HG03457 (cell line): ENCODE results near the gene BEND2.

ENCODE experiments used
- ATAC-seq: cut with Tn5 transposase; IDR thresholded peaks from one replicate; pipeline ENCODE4 v1.9.1; 2021; ENCODE audit warnings: moderate number of reproducible peaks; ENCODE audit not compliant: unreplicated experiment

Gene BEND2

DNA sequence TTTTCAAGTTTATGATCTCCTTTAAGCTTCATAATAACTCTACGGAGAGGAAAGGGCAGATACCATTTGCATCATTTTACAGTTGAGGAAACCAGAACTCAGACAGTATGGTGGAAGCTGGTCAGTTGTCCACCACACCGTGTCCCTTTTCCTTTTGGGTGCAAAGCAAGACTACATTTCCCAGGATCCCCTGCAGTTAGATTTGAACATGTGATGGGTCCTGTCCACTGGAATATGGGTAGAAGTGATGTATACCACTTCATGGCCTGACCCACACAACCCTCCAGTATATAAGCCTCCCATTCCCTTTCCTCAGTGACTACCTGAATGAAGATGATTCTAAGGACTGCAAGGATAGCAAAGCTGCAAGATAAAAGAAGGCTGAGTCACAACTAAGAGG, 74.7 kb downstream of the BEND2 start:
- no peak for ATAC-seq

DNA sequence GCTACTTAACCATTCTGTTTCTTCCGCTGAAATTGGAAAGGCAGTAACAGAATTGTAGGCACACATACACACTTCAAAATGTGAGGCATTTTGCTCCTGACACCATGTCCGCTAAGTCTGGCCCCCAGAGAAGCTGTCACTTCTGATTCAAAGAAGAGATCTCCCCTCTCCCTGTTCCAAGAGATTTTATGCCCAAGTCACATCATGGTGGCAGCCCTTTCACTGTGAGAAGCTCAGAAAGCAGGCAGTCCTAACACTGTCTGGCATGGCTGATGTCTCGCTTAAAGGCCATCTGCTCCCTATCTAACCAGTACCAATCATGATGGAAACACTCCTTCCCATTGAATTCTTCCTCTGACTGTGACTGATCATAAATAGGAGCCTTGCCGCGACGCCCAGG, 83.9 kb downstream of the BEND2 start:
- ATAC-seq, result no peak

DNA sequence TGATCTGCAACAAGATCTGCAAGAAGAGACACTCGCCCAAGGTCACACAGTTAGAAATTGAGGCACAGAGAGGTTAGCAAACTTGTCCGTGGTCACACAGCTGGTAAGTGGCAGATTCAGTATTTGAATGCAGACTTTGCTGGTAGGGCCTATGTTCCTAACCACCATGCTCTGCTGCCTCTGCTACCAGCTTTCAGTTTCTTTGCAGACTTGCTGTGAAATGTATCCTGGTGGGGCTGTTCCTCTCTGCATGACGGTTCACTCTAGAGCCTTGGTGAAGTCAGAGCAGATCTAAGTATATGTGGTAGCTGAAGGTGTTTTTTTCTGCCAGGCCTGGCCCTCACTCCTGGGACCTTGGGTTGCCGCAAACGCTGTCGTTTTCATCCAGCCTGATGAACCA, 87.1 kb downstream of the BEND2 start:
- ATAC-seq, result no peak

DNA sequence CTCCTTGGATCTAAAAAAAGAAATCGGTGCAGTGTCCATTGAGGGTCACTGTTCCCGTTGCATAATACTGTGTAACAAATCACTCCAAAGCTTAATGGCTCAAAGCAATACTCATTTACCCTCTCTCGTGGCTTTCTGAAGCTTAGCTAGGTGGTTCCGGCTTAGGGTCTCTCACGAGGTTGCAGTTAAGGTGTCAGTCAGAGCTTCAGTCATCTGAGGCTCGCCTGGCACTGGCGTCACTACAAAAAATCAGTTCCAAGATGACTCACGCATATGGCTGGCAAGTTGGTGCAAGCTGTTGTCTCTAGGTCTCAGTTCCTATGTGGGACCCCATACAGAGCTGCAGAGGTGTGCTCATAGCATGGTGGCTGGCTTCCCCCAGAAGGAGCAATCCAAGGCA, 91.0 kb downstream of the BEND2 start:
- ATAC-seq, result no peak

DNA sequence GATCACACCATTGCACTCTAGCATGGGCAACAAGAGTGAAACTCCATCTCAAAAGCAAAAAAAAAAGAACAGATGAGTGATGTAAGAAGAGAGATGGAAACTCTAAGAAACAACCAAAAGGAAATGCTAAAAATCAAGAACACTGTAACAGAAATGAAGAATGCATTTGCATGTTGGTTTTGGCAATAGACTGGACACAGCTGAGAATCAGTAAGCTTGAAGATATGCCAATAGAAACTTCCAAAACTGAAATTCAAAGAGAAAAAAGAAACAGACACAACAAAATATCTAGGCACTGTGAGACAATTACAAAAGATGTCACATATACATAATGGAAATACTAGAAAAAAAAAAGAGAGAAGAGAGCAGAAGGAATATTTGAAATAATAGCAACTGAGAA, 93.7 kb downstream of the BEND2 start:
- ATAC-seq, result no peak

DNA sequence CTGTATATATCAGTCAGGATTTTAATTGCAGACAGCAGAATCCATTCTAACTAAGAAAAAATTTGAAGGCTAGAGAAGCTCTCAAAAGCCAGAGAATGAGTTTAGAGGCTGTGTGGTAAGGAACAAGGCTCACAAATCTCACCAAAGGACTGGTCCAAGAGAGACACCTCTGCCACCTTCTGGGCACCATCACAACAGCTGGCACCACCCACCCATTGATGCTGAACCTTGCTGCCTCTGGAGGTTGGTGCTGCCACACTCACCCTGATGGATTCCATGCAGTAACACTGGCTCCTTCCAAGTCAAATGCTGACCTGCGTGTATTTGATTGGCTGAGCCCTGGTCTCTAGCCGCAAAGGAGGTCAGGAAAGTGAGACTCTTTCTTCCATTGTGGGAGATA, 100.8 kb downstream of the BEND2 start:
- no peak for ATAC-seq
